HG02798 (cell line): Measurements from ENCODE around the gene PRSS22.
"Not testable (repeated sequence)": the region's sequence is repeated elsewhere in the genome, so short reads cannot be mapped to it uniquely, and the experiment has no call there.

Source experiments
- ATAC-seq: cut with Tn5 transposase; IDR thresholded peaks from one replicate; pipeline ENCODE4 v1.9.1; 2021; ENCODE audit warnings: mild to moderate bottlenecking; ENCODE audit not compliant: unreplicated experiment, poor library complexity

PRSS22 gene

GRCh38 chr16:2857451-2858244 is at the start of gene PRSS22:
TSS of gene PRSS22 (minus strand) at chr16:2858170. CDS start at chr16:2858104, 66 bp downstream.
- no peak for ATAC-seq

- ATAC-seq = not testable (repeated sequence)
Observed at GRCh38 chr16:2907084-2907753, 49.2 kb upstream of the PRSS22 start.

- no peak for ATAC-seq
Observed at GRCh38 chr16:2905988-2906387, 48.0 kb upstream of the PRSS22 start.

- peak; percentile 80 for ATAC-seq
Observed at GRCh38 chr16:2905241-2905987, 47.4 kb upstream of the PRSS22 start.

- ATAC-seq = no peak
Observed at GRCh38 chr16:2904922-2905240, 46.9 kb upstream of the PRSS22 start.

GRCh38 chr16:2904100-2904921 is 46.3 kb upstream of the PRSS22 start:
- ATAC-seq = peak; percentile 48

GRCh38 chr16:2902337-2903130 is 44.6 kb upstream of the PRSS22 start:
- no peak for ATAC-seq

- ATAC-seq = no peak
Observed at GRCh38 chr16:2900526-2901075, 42.6 kb upstream of the PRSS22 start.

- no peak for ATAC-seq
Observed at GRCh38 chr16:2899564-2900072, 41.6 kb upstream of the PRSS22 start.

- ATAC-seq = no peak
Observed at GRCh38 chr16:2898831-2899563, 41.0 kb upstream of the PRSS22 start.

GRCh38 chr16:2897110-2897509 is 39.1 kb upstream of the PRSS22 start:
- ATAC-seq = peak; percentile 47

GRCh38 chr16:2896480-2897010 is 38.6 kb upstream of the PRSS22 start:
- ATAC-seq = peak; percentile 7

GRCh38 chr16:2895813-2896212 is 37.8 kb upstream of the PRSS22 start:
- no peak for ATAC-seq

GRCh38 chr16:2894231-2894630 is 36.3 kb upstream of the PRSS22 start:
- no peak for ATAC-seq

GRCh38 chr16:2884041-2884451 is 26.1 kb upstream of the PRSS22 start:
- ATAC-seq = no peak

GRCh38 chr16:2883458-2883908 is 25.5 kb upstream of the PRSS22 start:
- ATAC-seq = no peak

- peak; percentile 91 for ATAC-seq
Observed at GRCh38 chr16:2882650-2883457, 24.9 kb upstream of the PRSS22 start, which contains the start of gene FLYWCH2. TSS of gene FLYWCH2 (plus strand) at chr16:2883215. CDS start at chr16:2896450, 13,235 bp downstream.
